Trophoblast cell (in vitro differentiated cells and primary cell): ENCODE data around the gene MAP2K3.

Experiments used
- DNase-seq, 2 donors: peaks; one replicate each; pipeline ENCODE4 v3.0.0-alpha.2; 2016
- H2AFZ ChIP-seq: 2 replicates; pipeline ENCODE4 v1.6.1; 2013; ENCODE audit warnings: low read length, moderate library complexity, mild to moderate bottlenecking; ENCODE audit not compliant: insufficient read depth, poor library complexity
- H2AK5ac ChIP-seq: 2 replicates; pipeline ENCODE4 v1.6.1; 2013; ENCODE audit warnings: mild to moderate bottlenecking, low read length
- H2BK120ac ChIP-seq: 2 replicates; pipeline ENCODE4 v1.6.1; 2013; ENCODE audit warnings: low read length, mild to moderate bottlenecking, moderate library complexity; ENCODE audit not compliant: insufficient read depth, poor library complexity
- H2BK12ac ChIP-seq: 2 replicates; pipeline ENCODE4 v1.6.1; 2013; ENCODE audit warnings: mild to moderate bottlenecking, low read length, moderate library complexity
- H2BK5ac ChIP-seq: 2 replicates; pipeline ENCODE4 v1.6.1; 2013; ENCODE audit warnings: low read length, low read depth, moderate library complexity, mild to moderate bottlenecking; ENCODE audit not compliant: poor library complexity
- H3K14ac ChIP-seq: 2 replicates; pipeline ENCODE4 v1.6.1; 2013; ENCODE audit warnings: mild to moderate bottlenecking, low read length
- H3K18ac ChIP-seq: 2 replicates; pipeline ENCODE4 v1.6.1; 2013; ENCODE audit warnings: mild to moderate bottlenecking, low read length
- H3K23ac ChIP-seq: 2 replicates; pipeline ENCODE4 v1.6.1; 2013; ENCODE audit warnings: low read length
- H3K27ac ChIP-seq: 2 replicates; pipeline ENCODE4 v1.5.1; 2013; ENCODE audit warnings: low read depth, mild to moderate bottlenecking, inconsistent platforms, low read length, moderate library complexity
- H3K27me3 ChIP-seq: 2 replicates; pipeline ENCODE4 v1.6.1; 2013; ENCODE audit warnings: inconsistent platforms, mild to moderate bottlenecking, low read length, moderate library complexity; ENCODE audit not compliant: insufficient read depth
- H3K36me3 ChIP-seq, 2 experiments: 1 replicate in 1 of 2; 2 replicates in 1 of 2; pipeline ENCODE4 v1.6.1; 2013; ENCODE audit warnings: low read length in 2 of 2, mild to moderate bottlenecking in 2 of 2, moderate library complexity in 1 of 2; ENCODE audit not compliant: insufficient read depth in 2 of 2, control insufficient read depth in 1 of 2
- H3K4ac ChIP-seq: 2 replicates; pipeline ENCODE4 v1.6.1; 2013; ENCODE audit warnings: low read depth, mild to moderate bottlenecking, low read length, moderate library complexity
- H3K4me1 ChIP-seq, 2 experiments: 1 replicate in 1 of 2; 2 replicates in 1 of 2; pipeline ENCODE4 v1.6.1; 2013; ENCODE audit warnings: low read length in 2 of 2, mild to moderate bottlenecking in 2 of 2, moderate library complexity in 1 of 2; ENCODE audit not compliant: insufficient read depth in 2 of 2, control insufficient read depth in 1 of 2
- H3K4me2 ChIP-seq: 2 replicates; pipeline ENCODE4 v1.6.1; 2013; ENCODE audit warnings: inconsistent platforms, mild to moderate bottlenecking, low read length, moderate library complexity
- H3K4me3 ChIP-seq: 2 replicates; pipeline ENCODE4 v1.5.1; 2013; ENCODE audit warnings: mild to moderate bottlenecking, low read depth, low read length, inconsistent platforms
- H3K79me1 ChIP-seq: one replicate; pipeline ENCODE4 v1.6.1; 2013; ENCODE audit warnings: low read length
- H3K79me2 ChIP-seq: 2 replicates; pipeline ENCODE4 v1.6.1; 2013; ENCODE audit warnings: low read length, mild to moderate bottlenecking; ENCODE audit not compliant: control insufficient read depth, insufficient read depth, poor library complexity
- H3K9ac ChIP-seq: 2 replicates; pipeline ENCODE4 v1.6.1; 2013; ENCODE audit warnings: mild to moderate bottlenecking, low read length
- H3K9me3 ChIP-seq: 2 replicates; pipeline ENCODE4 v1.6.1; 2013; ENCODE audit warnings: low read depth, mild to moderate bottlenecking, control low read depth, inconsistent platforms, low read length; ENCODE audit not compliant: insufficient read depth
- H4K12ac ChIP-seq: 2 replicates; pipeline ENCODE4 v1.6.1; 2013; ENCODE audit warnings: low read depth, mild to moderate bottlenecking, low read length, moderate library complexity
- H4K8ac ChIP-seq: 2 replicates; pipeline ENCODE4 v1.6.1; 2013; ENCODE audit warnings: low read depth, mild to moderate bottlenecking, low read length, moderate library complexity
- H4K91ac ChIP-seq: one replicate; pipeline ENCODE4 v1.6.1; 2013; ENCODE audit warnings: low read depth, mild to moderate bottlenecking, low read length, moderate library complexity
- WGBS: extraction: QIAGEN DNeasy Blood & Tissue Kit; methylation state at CpG from one replicate; pipeline ENCODE4 v1.1.7; 2013; ENCODE audit warnings: missing lambda C conversion rate; ENCODE audit not compliant: insufficient read length, insufficient coverage; ENCODE audit errors: extremely low coverage; 5-methylcytosine and 5-hydroxymethylcytosine counted together

Gene MAP2K3

DNA sequence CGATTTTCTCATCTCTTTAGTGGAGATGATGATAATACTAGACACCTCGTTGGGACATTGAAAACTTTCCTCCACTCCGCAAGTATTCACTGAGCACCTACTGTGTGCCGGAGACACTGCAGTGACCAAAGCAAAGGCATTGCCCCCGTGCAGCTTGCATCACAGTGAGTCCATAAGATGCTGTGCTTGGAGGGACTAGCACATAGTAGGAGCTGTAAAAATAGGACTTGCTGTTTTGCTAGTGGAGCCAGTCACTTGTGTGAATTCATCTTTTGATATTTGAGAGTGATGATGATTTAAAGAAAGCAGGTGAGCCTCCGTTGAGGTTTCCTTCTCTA, 5.3 kb upstream of the MAP2K3 start:
- no peak overlapping the region for H4K8ac ChIP-seq
- no peak overlapping the region for H3K23ac ChIP-seq
- no peak overlapping the region for H2AFZ ChIP-seq
- no peak overlapping the region for H3K18ac ChIP-seq
- H2BK120ac ChIP-seq, result no peak overlapping the region
- WGBS, result no CpG with 5 or more reads among the region's 6 CpGs
- no peak overlapping the region for H3K4ac ChIP-seq
- no peaks in the 10 kb centered on the region for H3K27me3 ChIP-seq
- H3K79me2 ChIP-seq, result peaks cover 3% of the 10 kb centered on the region
- H3K4me2 ChIP-seq, result no peak overlapping the region
- H2BK5ac ChIP-seq, result no peak overlapping the region
- no peaks in the 10 kb centered on the region for H3K9me3 ChIP-seq
- no peak overlapping the region for H3K9ac ChIP-seq
- peaks cover 4% of the 10 kb centered on the region for H3K79me1 ChIP-seq
- H3K27ac ChIP-seq, result no peak overlapping the region
- no peak overlapping the region for H3K14ac ChIP-seq
- H4K12ac ChIP-seq, result no peak overlapping the region
- H3K4me3 ChIP-seq, result no peak overlapping the region
- H2BK12ac ChIP-seq, result no peak overlapping the region
- H3K36me3 ChIP-seq, result no peaks in the 10 kb centered on the region
- no peak for DNase-seq
- no peak overlapping the region for H4K91ac ChIP-seq
- H2AK5ac ChIP-seq, result no peak overlapping the region
- peaks cover 13 to 14% of the 10 kb centered on the region in 2 experiments for H3K4me1 ChIP-seq

DNA sequence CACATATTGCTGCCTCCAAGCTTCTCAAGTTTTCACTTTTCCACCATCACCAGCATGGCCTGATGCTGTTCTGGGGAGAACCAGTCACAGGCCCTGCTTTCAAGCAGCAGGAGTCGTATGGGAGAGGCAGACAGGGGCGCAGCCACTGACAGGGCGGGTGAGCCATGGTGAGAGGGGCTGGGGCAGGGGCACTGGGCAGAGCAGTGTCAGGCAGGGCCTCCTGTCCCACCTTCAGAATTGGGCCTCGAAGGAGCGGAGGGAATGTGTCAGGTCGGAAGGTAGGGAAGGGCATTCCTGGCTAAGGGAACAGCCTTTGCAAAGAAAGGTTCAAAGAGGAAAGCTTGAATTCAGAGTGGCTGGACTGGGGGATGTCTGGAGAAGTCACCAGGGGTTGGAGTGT, 4.9 kb upstream of the MAP2K3 start:
- H3K14ac ChIP-seq, result no peak overlapping the region
- H2AK5ac ChIP-seq, result no peak overlapping the region
- no peak overlapping the region for H2BK5ac ChIP-seq
- H3K27ac ChIP-seq, result no peak overlapping the region
- H3K4ac ChIP-seq, result no peak overlapping the region
- H2BK12ac ChIP-seq, result no peak overlapping the region
- no peak overlapping the region for H4K8ac ChIP-seq
- H3K4me1 ChIP-seq, result peaks cover 13 to 14% of the 10 kb centered on the region in 2 experiments
- no peak overlapping the region for H4K91ac ChIP-seq
- H3K4me2 ChIP-seq, result no peak overlapping the region
- H3K79me2 ChIP-seq, result peaks cover 3% of the 10 kb centered on the region
- no peaks in the 10 kb centered on the region for H3K9me3 ChIP-seq
- no peak overlapping the region for H3K23ac ChIP-seq
- H3K27me3 ChIP-seq, result no peaks in the 10 kb centered on the region
- H2AFZ ChIP-seq, result no peak overlapping the region
- H3K4me3 ChIP-seq, result no peak overlapping the region
- no peak overlapping the region for H2BK120ac ChIP-seq
- no peaks in the 10 kb centered on the region for H3K36me3 ChIP-seq
- DNase-seq, result no peak
- no peak overlapping the region for H4K12ac ChIP-seq
- WGBS, result no CpG with 5 or more reads among the region's 6 CpGs
- H3K18ac ChIP-seq, result no peak overlapping the region
- H3K79me1 ChIP-seq, result peaks cover 4% of the 10 kb centered on the region
- H3K9ac ChIP-seq, result no peak overlapping the region

DNA sequence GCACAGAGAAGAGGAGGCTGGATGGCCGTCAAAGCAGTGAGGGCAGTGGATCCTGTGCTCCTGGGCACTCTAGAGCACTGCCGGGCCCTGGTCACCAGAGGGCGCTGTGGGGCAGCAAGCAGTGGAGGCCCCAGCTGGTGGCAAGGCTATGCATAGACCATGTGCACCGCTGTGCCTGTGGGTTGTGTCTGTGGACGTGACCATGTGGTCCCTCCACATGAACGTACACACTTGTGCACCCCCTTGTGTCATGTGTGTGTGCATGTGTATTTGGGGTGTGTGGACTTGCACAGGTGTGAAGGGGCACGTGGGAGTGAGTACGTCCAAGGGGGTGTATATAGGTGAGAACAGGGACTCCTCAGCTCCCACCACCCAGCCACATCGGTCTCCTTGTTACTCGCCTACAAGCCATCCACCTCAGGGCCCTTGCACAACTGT, 4.4 kb upstream of the MAP2K3 start:
- H3K14ac ChIP-seq, result no peak overlapping the region
- no peak overlapping the region for H3K9ac ChIP-seq
- DNase-seq, result peak; percentile 86 to 94
- H3K4me3 ChIP-seq, result no peak overlapping the region
- H4K8ac ChIP-seq, result no peak overlapping the region
- H3K4me1 ChIP-seq, result peaks cover 12 to 14% of the 10 kb centered on the region in 2 experiments
- H3K9me3 ChIP-seq, result no peaks in the 10 kb centered on the region
- no peak overlapping the region for H3K27ac ChIP-seq
- no peak overlapping the region for H3K4ac ChIP-seq
- peaks cover 8% of the 10 kb centered on the region for H3K79me2 ChIP-seq
- no peak overlapping the region for H4K91ac ChIP-seq
- WGBS, result no CpG with 5 or more reads among the region's 10 CpGs
- no peaks in the 10 kb centered on the region for H3K27me3 ChIP-seq
- H2AK5ac ChIP-seq, result no peak overlapping the region
- H3K36me3 ChIP-seq, result no peaks in the 10 kb centered on the region
- no peak overlapping the region for H2BK5ac ChIP-seq
- H2BK12ac ChIP-seq, result no peak overlapping the region
- H3K4me2 ChIP-seq, result no peak overlapping the region
- peaks cover 9% of the 10 kb centered on the region for H3K79me1 ChIP-seq
- H3K23ac ChIP-seq, result no peak overlapping the region
- no peak overlapping the region for H3K18ac ChIP-seq
- H2AFZ ChIP-seq, result no peak overlapping the region
- no peak overlapping the region for H2BK120ac ChIP-seq
- no peak overlapping the region for H4K12ac ChIP-seq

DNA sequence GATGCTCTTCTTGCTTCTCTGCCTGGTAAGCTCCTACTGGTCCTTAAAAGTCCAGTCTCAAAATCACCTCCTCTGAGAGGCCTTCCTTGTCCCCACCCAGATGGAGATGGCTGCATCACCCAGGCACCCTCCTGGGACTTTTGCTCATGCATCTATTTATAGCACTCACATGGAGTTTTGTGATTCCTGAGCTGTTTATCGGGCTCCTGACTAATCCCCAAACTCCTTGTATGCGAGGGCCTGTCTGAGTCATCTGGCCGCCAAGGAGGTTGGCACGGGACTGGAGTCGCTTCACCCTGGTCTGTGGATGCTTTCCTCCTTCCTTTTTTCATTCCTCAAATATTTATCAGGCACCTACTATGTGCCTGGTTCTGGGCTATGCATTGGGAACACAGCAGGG, 2.3 kb upstream of the MAP2K3 start:
- no peak overlapping the region for H3K9ac ChIP-seq
- no peak overlapping the region for H3K18ac ChIP-seq
- H4K8ac ChIP-seq, result no peak overlapping the region
- H3K4me2 ChIP-seq, result no peak overlapping the region
- peaks cover 11% of the 10 kb centered on the region for H3K79me2 ChIP-seq
- no peaks in the 10 kb centered on the region for H3K9me3 ChIP-seq
- no peak overlapping the region for H2BK120ac ChIP-seq
- no peak overlapping the region for H2BK12ac ChIP-seq
- no peak overlapping the region for H3K23ac ChIP-seq
- no peak overlapping the region for H3K4me3 ChIP-seq
- H2BK5ac ChIP-seq, result no peak overlapping the region
- no peaks in the 10 kb centered on the region for H3K27me3 ChIP-seq
- no peak overlapping the region for H2AFZ ChIP-seq
- no peak overlapping the region for H3K14ac ChIP-seq
- H3K36me3 ChIP-seq, result no peaks in the 10 kb centered on the region
- peak; percentile 84 to 87 for DNase-seq
- H4K91ac ChIP-seq, result no peak overlapping the region
- H3K4ac ChIP-seq, result no peak overlapping the region
- H3K79me1 ChIP-seq, result peaks cover 9% of the 10 kb centered on the region
- no peak overlapping the region for H4K12ac ChIP-seq
- H3K4me1 ChIP-seq, result peaks cover 21 to 26% of the 10 kb centered on the region in 2 experiments
- no peak overlapping the region for H2AK5ac ChIP-seq
- H3K27ac ChIP-seq, result no peak overlapping the region
- WGBS, result no CpG with 5 or more reads among the region's 5 CpGs
